SK-N-SH (cell line): ENCODE results near the gene NLRP9.

ENCODE experiments used
- CHD2 ChIP-seq: fragments of 150-350 bp; IDR thresholded peaks from 2 replicates; pipeline ENCODE4 v1.6.1; 2018; ENCODE audit warnings: low read length; ENCODE audit not compliant: partially characterized antibody
- CTCF ChIP-seq: fragments of 200-600 bp; sonication (generic); IDR thresholded peaks from 2 replicates; pipeline ENCODE4 v1.6.1; 2017; ENCODE audit warnings: antibody characterized with exemption, mild to moderate bottlenecking, moderate library complexity
- MAX ChIP-seq: IDR thresholded peaks from 2 replicates; pipeline ENCODE4 v1.4.0; 2012; ENCODE audit warnings: low read depth
- NFIC ChIP-seq: IDR thresholded peaks from 2 replicates; pipeline ENCODE4 v1.4.0; 2012; ENCODE audit warnings: borderline replicate concordance
- NRF1 ChIP-seq: IDR thresholded peaks from 2 replicates; pipeline ENCODE4 v1.6.1; 2012; ENCODE audit warnings: low read depth, mild to moderate bottlenecking, low read length
- POLR2AphosphoS5 ChIP-seq: IDR thresholded peaks from 2 replicates; pipeline ENCODE4 v1.6.1; 2012; ENCODE audit warnings: low read depth, low read length
- RAD21 ChIP-seq: IDR thresholded peaks from 2 replicates; pipeline ENCODE4 v1.6.1; 2012; ENCODE audit warnings: mild to moderate bottlenecking, low read length
- RCOR1 ChIP-seq: fragments of 150-350 bp; IDR thresholded peaks from 2 replicates; pipeline ENCODE4 v1.6.1; 2017; ENCODE audit warnings: antibody characterized with exemption, low read length
- SIN3A ChIP-seq: IDR thresholded peaks from 2 replicates; pipeline ENCODE4 v1.6.1; 2012; ENCODE audit warnings: low read depth, mild to moderate bottlenecking, low read length, moderate library complexity, borderline replicate concordance
- TAF1 ChIP-seq: IDR thresholded peaks from 2 replicates; pipeline ENCODE4 v1.6.1; 2012; ENCODE audit warnings: low read depth, mild to moderate bottlenecking, low read length, moderate library complexity, borderline replicate concordance

GRCh38 chr19:55781112-55781511 lies 42.9 kb upstream of the NLRP9 start:
- TF ChIP-seq NFIC (no peak), CHD2 (no peak), CTCF (no peak), TAF1 (no peak), RAD21 (no peak), RCOR1 (no peak), NRF1 (no peak), POLR2AphosphoS5 (no peak), SIN3A (no peak), MAX (no peak)
